ENCODE results near the gene ARHGDIA.

DNA sequence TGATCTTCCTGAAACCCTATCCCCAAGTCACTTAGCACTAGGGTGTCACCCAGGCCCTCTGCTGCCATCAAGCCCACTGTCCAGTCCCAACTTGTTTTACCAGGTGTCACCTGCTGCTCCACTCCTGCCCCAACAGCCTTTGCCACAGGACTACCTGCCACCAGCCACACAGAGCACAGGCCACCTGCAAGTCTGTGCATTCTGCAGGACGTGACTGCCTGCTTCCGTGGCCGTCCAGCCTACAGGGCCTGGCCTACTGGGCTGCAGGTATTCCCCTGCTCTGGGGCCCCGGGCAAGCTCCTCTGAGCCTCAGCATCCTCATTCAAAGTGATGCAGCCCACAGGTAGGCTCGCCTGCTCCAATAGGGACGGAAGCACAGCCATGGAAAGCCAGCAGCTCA is 41.3 kb downstream of the ARHGDIA start:
- TF ChIP-seq POLR2A (IDR thresholded peaks at IDR 0.05; ENCODE audit: low read depth, low read length) (no peak), POLR2AphosphoS5 (IDR thresholded peaks at IDR 0.05; ENCODE audit: low read depth, low read length) (no peak)
